Mesodermal cell (in vitro differentiated cells): Measurements from ENCODE around the gene CERKL.

Source experiments
- H3K27ac ChIP-seq: 2 replicates; pipeline ENCODE4 v1.7.0; 2013; ENCODE audit warnings: mild to moderate bottlenecking, low read depth, low read length, moderate library complexity; ENCODE audit not compliant: severe bottlenecking
- H3K36me3 ChIP-seq: 2 replicates; pipeline ENCODE4 v1.7.1; 2013; ENCODE audit warnings: mild to moderate bottlenecking, low read length, moderate library complexity; ENCODE audit not compliant: control insufficient read depth, insufficient read depth
- H3K4me1 ChIP-seq: one replicate; pipeline ENCODE4 v1.7.1; 2013; ENCODE audit warnings: mild to moderate bottlenecking, low read length; ENCODE audit not compliant: insufficient read depth, control insufficient read depth, poor library complexity, severe bottlenecking
- H3K4me3 ChIP-seq: 2 replicates; pipeline ENCODE4 v1.7.0; 2013; ENCODE audit warnings: low read length, control low read depth, mild to moderate bottlenecking; ENCODE audit not compliant: insufficient read depth, poor library complexity, severe bottlenecking; ENCODE audit errors: extremely low read depth
- H3K9me3 ChIP-seq: 2 replicates; pipeline ENCODE4 v1.7.1; 2013; ENCODE audit warnings: mild to moderate bottlenecking, low read length, moderate library complexity; ENCODE audit not compliant: control insufficient read depth
- WGBS, 2 experiments: methylation state at CpG; one replicate each; pipeline ENCODE4 v1.1.5; 2013; ENCODE audit warnings: missing lambda C conversion rate in 2 of 2; ENCODE audit not compliant: insufficient coverage in 2 of 2; 5-methylcytosine and 5-hydroxymethylcytosine counted together

Gene CERKL

DNA sequence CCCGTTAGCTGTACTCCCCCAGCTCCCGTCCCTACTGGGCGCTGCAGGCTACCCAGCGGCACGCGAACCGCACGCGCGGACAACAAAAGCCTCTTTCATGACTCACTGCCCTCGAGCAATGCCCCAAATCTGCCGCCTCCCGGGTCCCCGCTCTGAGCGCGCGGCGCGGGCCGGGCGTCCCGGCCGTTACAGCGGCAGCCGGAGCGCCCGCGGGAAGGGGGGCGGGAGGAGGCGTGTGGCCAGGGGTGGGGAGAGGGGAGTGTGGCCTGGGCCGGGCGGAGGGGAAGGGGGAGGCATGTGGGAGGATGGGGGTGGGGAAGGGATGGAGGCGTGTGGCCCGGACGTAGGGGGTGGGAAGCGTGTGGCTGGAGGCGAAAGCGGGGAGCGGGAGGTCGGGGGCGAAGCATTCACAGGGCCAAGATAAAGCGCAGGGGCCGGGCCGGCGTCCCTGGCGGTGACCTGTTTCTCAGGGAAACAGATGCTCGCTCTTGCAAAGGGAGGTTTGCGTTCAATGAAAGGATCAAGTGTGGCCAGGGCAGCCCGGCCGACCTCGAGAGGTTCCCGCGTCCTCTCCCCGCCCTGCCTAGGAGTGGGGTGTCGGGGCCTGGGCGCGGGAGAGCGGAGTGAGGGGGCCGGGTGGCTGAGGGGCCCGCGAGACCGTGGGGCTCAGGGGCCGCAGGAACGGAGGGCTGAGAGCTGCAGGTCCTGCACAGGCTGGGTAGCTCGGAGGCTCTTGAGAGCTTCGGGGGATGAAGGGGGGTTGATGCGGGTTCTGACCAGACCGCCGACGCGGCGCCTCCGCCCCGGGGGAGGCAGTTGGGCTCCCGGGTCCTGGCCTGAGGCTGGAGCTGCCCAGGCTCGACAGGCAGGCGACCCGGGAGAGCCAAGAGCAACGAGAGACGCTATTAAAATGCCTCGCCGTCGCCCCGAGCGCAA, 26.9 kb upstream of the CERKL start:
- Histone ChIP-seq H3K4me1 (peaks cover 13% of the 10 kb centered on the region), H3K9me3 (no peaks in the 10 kb centered on the region), H3K27ac (no peak overlapping the region), H3K4me3 (peak overlapping the region; percentile 14), H3K36me3 (no peaks in the 10 kb centered on the region)
- 1 to 2% methylated on average over 35 to 49 of the region's 85 CpGs for WGBS, 2 experiments

DNA sequence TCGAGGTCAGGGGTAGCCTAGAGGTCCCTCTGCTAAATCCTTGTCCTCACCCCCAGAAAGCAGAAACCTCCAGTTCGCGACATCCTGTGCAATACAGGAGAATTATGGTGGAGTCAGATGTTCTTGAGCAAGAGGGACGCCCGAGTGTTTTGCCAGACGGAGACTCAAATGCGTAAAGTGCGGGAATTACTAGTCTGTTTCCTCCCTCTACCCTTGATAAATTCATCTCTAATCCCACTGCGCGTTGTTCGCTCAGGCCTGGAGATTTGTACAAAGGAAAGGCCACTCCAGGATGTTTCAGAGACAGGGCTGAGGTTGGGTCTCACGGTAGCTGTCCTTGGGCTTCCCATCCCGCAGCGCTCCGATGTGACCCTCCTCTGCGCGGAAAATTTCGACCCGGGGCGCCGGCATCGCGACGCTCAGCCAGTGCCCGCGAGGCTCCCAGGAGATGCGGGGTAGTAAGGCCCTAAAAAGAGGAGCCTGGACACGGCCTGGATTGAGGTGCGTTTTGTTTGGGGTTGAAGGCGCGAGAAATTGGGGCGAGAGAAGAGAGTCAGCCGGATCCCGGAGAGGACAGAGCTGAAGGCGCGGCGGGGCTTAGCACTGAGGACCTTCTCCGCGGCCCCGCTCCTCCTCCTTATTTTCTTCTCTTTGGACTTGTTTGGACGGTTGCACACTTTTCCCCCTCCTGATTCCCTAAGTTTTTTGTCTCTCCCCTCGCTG, 26.1 kb upstream of the CERKL start:
- Histone ChIP-seq H3K9me3 (no peaks in the 10 kb centered on the region), H3K4me3 (peak overlapping the region; percentile 14), H3K4me1 (peaks cover 13% of the 10 kb centered on the region), H3K27ac (no peak overlapping the region), H3K36me3 (no peaks in the 10 kb centered on the region)
- WGBS, 2 experiments, result 1 to 4% methylated on average over 27 to 35 of the region's 42 CpGs

GRCh38 chr2:181682026-181682789, 25.3 kb upstream of the CERKL start:
- Histone ChIP-seq H3K27ac (no peak overlapping the region), H3K9me3 (no peaks in the 10 kb centered on the region), H3K4me1 (peaks cover 13% of the 10 kb centered on the region), H3K4me3 (no peak overlapping the region), H3K36me3 (no peaks in the 10 kb centered on the region)
- 12% methylated on average over 13 to 14 of the region's 24 CpGs for WGBS, 2 experiments

GRCh38 chr2:181680937-181681811, 24.3 kb upstream of the CERKL start:
- Histone ChIP-seq H3K4me3 (no peak overlapping the region), H3K9me3 (no peaks in the 10 kb centered on the region), H3K4me1 (peaks cover 13% of the 10 kb centered on the region), H3K27ac (no peak overlapping the region), H3K36me3 (no peaks in the 10 kb centered on the region)
- WGBS, 2 experiments, result 7% methylated on average over 32 to 34 of the region's 38 CpGs

GRCh38 chr2:181680055-181680936, 23.4 kb upstream of the CERKL start, which contains the start of gene NEUROD1:
Gene NEUROD1, minus strand, starts transcription at chr2:181680517. Its CDS starts 1,657 bp downstream, at chr2:181678860.
- WGBS, 2 experiments, result 0 to 1% methylated on average over 20 to 37 of the region's 45 CpGs
- H3K9me3 ChIP-seq, result no peaks in the 10 kb centered on the region
- H3K4me3 ChIP-seq, result no peak within 1 kb of the TSS

DNA sequence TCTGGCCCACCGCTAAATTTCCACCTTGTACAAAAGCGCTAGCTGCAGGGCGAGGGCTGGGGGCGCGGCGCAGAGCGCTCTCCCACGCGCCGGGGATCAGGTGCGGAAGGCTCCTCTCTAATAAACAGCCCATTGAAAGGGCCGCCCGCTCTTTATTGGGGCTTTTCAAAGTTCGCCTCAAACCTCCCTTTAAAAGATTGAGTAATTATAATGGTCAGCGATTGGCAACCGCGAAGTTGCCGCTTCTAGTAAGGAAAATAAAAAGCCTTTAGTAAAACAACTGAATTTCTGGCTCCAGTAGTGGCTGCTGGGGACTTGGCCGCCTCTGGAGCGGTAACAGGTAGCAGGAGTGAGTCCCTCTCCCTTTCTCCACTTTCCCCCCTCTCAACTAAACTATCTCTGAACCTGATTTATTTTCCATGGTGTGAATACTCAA, 22.7 kb upstream of the CERKL start:
- Histone ChIP-seq H3K36me3 (no peaks in the 10 kb centered on the region), H3K27ac (no peak overlapping the region), H3K4me1 (peaks cover 13% of the 10 kb centered on the region), H3K4me3 (no peak overlapping the region), H3K9me3 (no peaks in the 10 kb centered on the region)
- WGBS, 2 experiments, result 3 to 6% methylated on average over 8 to 10 of the region's 20 CpGs

More at GRCh38 chr2:181680055-181680936, 23.4 kb upstream of the CERKL start, which contains the start of gene NEUROD1:
- peaks cover 13% of the 10 kb centered on the region for H3K4me1 ChIP-seq
- no peaks in the 10 kb centered on the region for H3K36me3 ChIP-seq
- no peak within 1 kb of the TSS for H3K27ac ChIP-seq

DNA sequence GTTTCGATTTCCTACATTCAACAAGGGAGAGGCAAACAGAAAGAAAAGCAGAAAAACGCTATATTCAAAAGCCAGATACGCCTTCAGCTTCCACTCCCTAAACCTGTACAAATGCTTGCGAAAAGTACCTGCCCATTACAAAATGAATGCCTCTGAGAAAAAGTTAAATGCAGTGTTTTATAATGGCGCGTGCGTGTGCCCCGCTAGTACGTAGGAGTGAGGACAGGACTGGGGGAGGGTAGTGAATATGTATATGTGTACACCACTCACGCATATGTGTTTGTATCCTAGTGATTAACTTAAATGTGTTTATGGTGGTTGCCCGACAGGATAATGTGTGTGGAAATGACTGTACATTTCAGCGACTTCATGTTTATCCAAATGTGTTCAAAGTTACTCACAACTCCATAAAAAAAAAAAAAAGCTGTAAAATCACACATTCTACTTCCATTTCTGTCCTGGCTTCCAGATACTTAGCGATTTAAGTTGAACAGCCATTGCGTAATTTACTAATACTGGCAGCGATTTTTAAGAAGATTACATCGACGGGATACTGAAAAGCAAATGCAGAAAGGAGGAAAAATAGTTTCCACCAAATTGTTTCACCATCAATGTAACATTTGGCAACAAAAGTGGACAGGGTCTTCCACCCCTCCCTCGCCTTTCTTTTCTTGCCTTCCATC, 22.1 kb upstream of the CERKL start:
- 55% methylated on average over 7 to 13 of the region's 18 CpGs for WGBS, 2 experiments

DNA sequence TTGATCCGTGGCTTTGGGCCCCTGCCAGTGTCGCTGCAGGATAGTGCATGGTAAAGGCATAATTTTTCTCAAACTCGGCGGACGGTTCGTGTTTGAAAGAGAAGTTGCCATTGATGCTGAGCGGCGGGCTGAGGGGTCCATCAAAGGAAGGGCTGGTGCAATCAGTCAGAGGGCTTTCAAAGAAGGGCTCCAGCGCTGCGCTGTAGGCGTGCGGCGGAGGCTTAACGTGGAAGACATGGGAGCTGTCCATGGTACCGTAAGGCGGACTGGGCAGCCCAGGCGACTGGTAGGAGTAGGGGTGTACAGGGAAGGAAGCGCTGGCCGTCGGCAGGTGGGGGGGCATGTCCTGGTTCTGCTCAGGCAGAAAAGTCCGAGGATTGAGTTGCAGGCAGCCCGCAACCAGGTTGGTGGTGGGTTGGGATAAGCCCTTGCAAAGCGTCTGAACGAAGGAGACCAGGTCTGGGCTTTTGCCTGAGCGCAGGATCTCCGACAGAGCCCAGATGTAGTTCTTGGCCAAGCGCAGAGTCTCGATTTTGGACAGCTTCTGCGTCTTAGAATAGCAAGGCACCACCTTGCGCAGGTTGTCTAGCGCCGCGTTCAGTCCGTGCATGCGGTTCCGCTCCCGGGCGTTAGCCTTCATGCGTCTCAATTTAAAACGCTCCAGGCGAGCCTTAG, 21.1 kb upstream of the CERKL start:
- H3K4me1 ChIP-seq, result peaks cover under 1% of the 10 kb centered on the region
- no peaks in the 10 kb centered on the region for H3K9me3 ChIP-seq
- H3K36me3 ChIP-seq, result no peaks in the 10 kb centered on the region
- H3K4me3 ChIP-seq, result no peak overlapping the region
- no peak overlapping the region for H3K27ac ChIP-seq
- 15 to 18% methylated on average over 35 to 39 of the region's 41 CpGs for WGBS, 2 experiments

More for the DNA sequence above, 22.1 kb upstream of the CERKL start:
- Histone ChIP-seq H3K9me3 (no peaks in the 10 kb centered on the region), H3K4me1 (peaks cover 8% of the 10 kb centered on the region), H3K27ac (no peak overlapping the region), H3K4me3 (no peak overlapping the region), H3K36me3 (no peaks in the 10 kb centered on the region)
